ENCODE data around the gene PIP4K2A. TPM values are rescaled to one million over a fixed set of nuclear protein-coding genes. Genes with fewer than 3 reads are reported as not detected.
"Not testable (repeated sequence)": the region's sequence is repeated elsewhere in the genome, so short reads cannot be mapped to it uniquely, and the experiment has no call there.

Gene PIP4K2A
- total and polyA plus RNA-seq, 2 of the 13 experiments (the other 11 are each of a cell fraction or from before 2014, with no cell fraction given) = 9.1 to 22.6 TPM

DNA sequence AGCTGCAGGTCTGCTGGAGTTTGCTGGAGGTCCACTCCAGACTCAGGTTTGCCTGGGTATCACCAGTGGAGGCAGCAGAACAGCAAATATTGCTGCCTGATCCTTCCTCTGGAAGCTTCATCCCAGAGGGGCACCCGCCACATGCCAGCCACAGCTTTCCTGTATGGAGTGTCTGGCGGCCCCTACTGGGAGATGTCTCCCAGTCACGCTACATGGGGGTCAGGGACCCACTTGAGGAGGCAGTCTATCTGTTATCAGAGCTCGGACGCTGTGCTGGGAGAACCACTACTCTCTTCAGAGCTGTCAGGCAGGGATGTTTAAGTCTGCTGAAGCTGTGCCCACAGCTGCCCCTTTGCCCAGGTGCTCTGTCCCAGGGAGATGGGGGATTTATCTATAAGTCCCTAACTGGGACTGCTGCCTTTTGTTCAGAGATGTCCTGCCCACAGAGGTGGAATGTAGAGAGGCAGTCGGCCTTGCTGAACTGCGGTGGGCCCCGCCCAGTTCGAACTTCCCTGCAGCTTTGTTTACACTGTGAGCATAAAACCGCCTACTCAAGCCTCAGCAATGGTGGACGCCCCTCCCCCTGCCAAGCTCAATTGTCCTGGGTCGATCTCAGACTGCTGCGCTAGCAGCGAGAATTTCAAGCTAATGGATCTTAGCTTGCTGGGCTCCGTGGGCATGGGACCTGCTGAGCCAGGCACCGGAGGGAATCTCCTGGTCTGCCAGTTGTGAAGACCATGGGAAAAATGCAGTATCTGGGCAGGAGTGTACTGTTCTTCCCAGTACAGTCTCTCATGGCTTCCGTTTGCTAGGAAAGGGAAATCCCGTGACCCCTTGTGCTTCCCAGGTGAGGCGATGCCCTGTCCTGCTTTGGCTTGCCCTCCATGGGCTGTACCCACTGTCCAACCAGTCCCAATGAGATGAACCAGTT is 200.6 kb downstream of the PIP4K2A start (continued):
- TF ChIP-seq, protein P1, sequence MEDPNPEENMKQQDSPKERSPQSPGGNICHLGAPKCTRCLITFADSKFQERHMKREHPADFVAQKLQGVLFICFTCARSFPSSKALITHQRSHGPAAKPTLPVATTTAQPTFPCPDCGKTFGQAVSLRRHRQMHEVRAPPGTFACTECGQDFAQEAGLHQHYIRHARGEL (CRISPR knock-in tag; IDR thresholded peaks at IDR 0.05) = peak; percentile 97; the same call in 1 of the 2 replicates
- TF ChIP-seq ZFX (CRISPR knock-in tag; IDR thresholded peaks at IDR 0.05; ENCODE audit: low read depth) = peak; percentile 22; the same call in 1 of the 2 replicates
- TF ChIP-seq FOXP1, FOXA1, SOX6 (IDR thresholded peaks at IDR 0.05): not testable (repeated sequence)
- TF ChIP-seq FOXP1 (CRISPR knock-in tag; IDR thresholded peaks at IDR 0.05) = 0 out of 2 replicates have a peak, but pooled peaks have one; percentile 20
- 0 out of 2 replicates have a peak, but pooled peaks have one; percentile 22 for TF ChIP-seq PHF21A (CRISPR knock-in tag; IDR thresholded peaks at IDR 0.05)
- 0 out of 2 replicates have a peak, but pooled peaks have one; percentile 58 for TF ChIP-seq ZNF572 (CRISPR knock-in tag; IDR thresholded peaks at IDR 0.05)
- TF ChIP-seq FOXA1 (CRISPR knock-in tag; IDR thresholded peaks at IDR 0.05) = peak; percentile 90
- TF ChIP-seq SALL1 (CRISPR knock-in tag; IDR thresholded peaks at IDR 0.05) = peak; percentile 62; the same call in 1 of the 2 replicates
- TF ChIP-seq ZNF451 (CRISPR knock-in tag; IDR thresholded peaks at IDR 0.05) = 0 out of 2 replicates have a peak, but pooled peaks have one; percentile 33
- TF ChIP-seq, protein P2, sequence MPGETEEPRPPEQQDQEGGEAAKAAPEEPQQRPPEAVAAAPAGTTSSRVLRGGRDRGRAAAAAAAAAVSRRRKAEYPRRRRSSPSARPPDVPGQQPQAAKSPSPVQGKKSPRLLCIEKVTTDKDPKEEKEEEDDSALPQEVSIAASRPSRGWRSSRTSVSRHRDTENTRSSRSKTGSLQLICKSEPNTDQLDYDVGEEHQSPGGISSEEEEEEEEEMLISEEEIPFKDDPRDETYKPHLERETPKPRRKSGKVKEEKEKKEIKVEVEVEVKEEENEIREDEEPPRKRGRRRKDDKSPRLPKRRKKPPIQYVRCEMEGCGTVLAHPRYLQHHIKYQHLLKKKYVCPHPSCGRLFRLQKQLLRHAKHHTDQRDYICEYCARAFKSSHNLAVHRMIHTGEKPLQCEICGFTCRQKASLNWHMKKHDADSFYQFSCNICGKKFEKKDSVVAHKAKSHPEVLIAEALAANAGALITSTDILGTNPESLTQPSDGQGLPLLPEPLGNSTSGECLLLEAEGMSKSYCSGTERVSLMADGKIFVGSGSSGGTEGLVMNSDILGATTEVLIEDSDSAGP (CRISPR knock-in tag; IDR thresholded peaks at IDR 0.05; ENCODE audit: borderline replicate concordance) = 0 out of 2 replicates have a peak, but pooled peaks have one; percentile 27
- TF ChIP-seq, protein P3, sequence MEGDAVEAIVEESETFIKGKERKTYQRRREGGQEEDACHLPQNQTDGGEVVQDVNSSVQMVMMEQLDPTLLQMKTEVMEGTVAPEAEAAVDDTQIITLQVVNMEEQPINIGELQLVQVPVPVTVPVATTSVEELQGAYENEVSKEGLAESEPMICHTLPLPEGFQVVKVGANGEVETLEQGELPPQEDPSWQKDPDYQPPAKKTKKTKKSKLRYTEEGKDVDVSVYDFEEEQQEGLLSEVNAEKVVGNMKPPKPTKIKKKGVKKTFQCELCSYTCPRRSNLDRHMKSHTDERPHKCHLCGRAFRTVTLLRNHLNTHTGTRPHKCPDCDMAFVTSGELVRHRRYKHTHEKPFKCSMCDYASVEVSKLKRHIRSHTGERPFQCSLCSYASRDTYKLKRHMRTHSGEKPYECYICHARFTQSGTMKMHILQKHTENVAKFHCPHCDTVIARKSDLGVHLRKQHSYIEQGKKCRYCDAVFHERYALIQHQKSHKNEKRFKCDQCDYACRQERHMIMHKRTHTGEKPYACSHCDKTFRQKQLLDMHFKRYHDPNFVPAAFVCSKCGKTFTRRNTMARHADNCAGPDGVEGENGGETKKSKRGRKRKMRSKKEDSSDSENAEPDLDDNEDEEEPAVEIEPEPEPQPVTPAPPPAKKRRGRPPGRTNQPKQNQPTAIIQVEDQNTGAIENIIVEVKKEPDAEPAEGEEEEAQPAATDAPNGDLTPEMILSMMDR (CRISPR knock-in tag; IDR thresholded peaks at IDR 0.05) = peak; percentile 60
- 0 out of 2 replicates have a peak, but pooled peaks have one; percentile 30 for TF ChIP-seq SAP130 (CRISPR knock-in tag; IDR thresholded peaks at IDR 0.05; ENCODE audit: low read depth)
- 0 out of 2 replicates have a peak, but pooled peaks have one; percentile 70 for TF ChIP-seq FOXC1 (CRISPR knock-in tag; IDR thresholded peaks at IDR 0.05; ENCODE audit: borderline replicate concordance)
- TF ChIP-seq SOX6 (CRISPR knock-in tag; IDR thresholded peaks at IDR 0.05) = peak; percentile 65
- TF ChIP-seq MEIS1 (CRISPR knock-in tag; IDR thresholded peaks at IDR 0.05; ENCODE audit: borderline replicate concordance) = 0 out of 2 replicates have a peak, but pooled peaks have one; percentile 28
- TF ChIP-seq, protein P4, sequence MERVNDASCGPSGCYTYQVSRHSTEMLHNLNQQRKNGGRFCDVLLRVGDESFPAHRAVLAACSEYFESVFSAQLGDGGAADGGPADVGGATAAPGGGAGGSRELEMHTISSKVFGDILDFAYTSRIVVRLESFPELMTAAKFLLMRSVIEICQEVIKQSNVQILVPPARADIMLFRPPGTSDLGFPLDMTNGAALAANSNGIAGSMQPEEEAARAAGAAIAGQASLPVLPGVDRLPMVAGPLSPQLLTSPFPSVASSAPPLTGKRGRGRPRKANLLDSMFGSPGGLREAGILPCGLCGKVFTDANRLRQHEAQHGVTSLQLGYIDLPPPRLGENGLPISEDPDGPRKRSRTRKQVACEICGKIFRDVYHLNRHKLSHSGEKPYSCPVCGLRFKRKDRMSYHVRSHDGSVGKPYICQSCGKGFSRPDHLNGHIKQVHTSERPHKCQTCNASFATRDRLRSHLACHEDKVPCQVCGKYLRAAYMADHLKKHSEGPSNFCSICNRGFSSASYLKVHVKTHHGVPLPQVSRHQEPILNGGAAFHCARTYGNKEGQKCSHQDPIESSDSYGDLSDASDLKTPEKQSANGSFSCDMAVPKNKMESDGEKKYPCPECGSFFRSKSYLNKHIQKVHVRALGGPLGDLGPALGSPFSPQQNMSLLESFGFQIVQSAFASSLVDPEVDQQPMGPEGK (CRISPR knock-in tag; IDR thresholded peaks at IDR 0.05) = peak; percentile 14; the same call in 1 of the 2 replicates
- TF ChIP-seq TBX2 (CRISPR knock-in tag; IDR thresholded peaks at IDR 0.05; ENCODE audit: borderline replicate concordance) = peak; percentile 53; the same call in 1 of the 2 replicates
- peak; percentile 34 for TF ChIP-seq STAG1 (CRISPR knock-in tag; IDR thresholded peaks at IDR 0.05)
- TF ChIP-seq ZSCAN31 (CRISPR knock-in tag; IDR thresholded peaks at IDR 0.05; ENCODE audit: low read depth) = 0 out of 2 replicates have a peak, but pooled peaks have one; percentile 37
- TF ChIP-seq REPIN1 (CRISPR knock-in tag; IDR thresholded peaks at IDR 0.05; ENCODE audit: borderline replicate concordance, low read depth) = peak; percentile 49; the same call in 1 of the 2 replicates
- TF ChIP-seq MTA1 (CRISPR knock-in tag; IDR thresholded peaks at IDR 0.05; ENCODE audit: borderline replicate concordance) = peak; percentile 47; the same call in 1 of the 2 replicates
